ENCODE measurements around the gene FRAT2.
"Not testable (repeated sequence)": the region's sequence is repeated elsewhere in the genome, so short reads cannot be mapped to it uniquely, and the experiment has no call there.

The FRAT2 gene

DNA sequence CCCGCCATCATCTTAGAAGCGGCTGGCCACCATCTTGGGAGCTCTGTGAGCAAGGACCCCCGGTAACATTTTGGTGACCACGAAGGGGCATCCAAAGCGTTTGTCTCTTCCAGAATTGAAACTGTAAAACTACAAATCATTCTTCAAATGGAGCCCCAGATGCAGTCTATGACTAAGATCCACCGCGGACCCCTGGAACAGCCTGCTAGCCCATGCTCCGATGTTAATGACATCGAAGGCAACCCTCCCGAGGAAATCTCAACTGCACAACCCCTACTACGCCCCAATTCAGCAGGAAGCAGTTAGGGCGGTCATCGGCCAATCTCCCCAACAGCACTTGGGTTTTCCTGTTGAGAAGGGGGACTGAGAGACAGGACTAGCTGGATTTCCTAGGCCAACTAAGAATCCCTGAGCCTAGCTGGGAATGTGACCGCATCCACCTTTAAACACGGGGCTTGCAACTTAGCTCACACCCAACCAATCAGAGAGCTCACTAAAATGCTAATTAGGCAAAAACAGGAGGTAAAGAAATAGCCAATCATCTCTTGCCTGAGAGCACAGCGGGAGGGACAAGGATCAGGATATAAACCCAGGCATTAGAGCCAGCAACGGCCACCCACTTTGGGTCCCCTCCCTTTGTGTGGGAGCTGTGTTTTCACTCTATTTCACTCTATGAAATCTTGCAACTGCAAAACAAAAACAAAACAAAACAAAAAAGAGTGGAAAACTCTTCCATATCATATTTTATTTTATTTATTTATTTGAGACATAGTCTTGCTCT is 43.8 kb downstream of the FRAT2 start:
- not testable (repeated sequence) for DNase-seq

DNA sequence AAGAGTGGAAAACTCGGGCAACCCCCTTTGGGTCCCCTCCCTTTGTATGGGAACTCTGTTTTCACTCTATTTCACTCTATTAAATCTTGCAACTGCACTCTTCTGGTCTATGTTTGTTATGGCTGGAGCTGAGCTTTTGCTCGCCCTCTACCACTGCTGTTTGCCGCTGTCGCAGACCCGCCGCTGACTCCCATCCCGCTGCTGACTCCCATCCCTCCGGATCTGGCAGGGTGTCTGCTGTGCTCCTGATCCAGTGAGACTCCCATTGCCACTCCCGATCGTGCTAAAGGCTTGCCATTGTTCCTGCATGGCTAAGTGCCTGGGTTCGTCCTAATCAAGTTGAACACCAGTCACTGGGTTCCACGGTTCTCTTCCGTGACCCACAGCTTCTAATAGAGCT is 44.5 kb downstream of the FRAT2 start:
- not testable (repeated sequence) for DNase-seq

Data from inflammatory macrophage treated with lipopolysaccharide for 4 hours (primary cell).